Left ventricle myocardium inferior (tissue), 1 donor: ENCODE data around the gene TSHZ2. TPM values are rescaled to one million over a fixed set of nuclear protein-coding genes. Genes with fewer than 3 reads are reported as not detected.

ENCODE experiments used
- DNase-seq: peaks from one replicate; pipeline ENCODE4 v3.0.0-alpha.2; 2020
- H3K27ac ChIP-seq: fragments of 200-600 bp; replicated peaks from 2 replicates; pipeline ENCODE4 v1.8.0; 2021
- H3K27me3 ChIP-seq: fragments of 200-600 bp; 2 replicates; pipeline ENCODE4 v1.8.0; 2021; ENCODE audit warnings: low read depth
- H3K36me3 ChIP-seq: fragments of 200-600 bp; 2 replicates; pipeline ENCODE4 v1.8.0; 2021
- H3K4me1 ChIP-seq: fragments of 200-600 bp; 2 replicates; pipeline ENCODE4 v1.8.0; 2021
- H3K4me3 ChIP-seq: fragments of 200-600 bp; 2 replicates; pipeline ENCODE4 v1.8.0; 2021; ENCODE audit warnings: mild to moderate bottlenecking, moderate library complexity
- H3K9me3 ChIP-seq: fragments of 200-600 bp; replicated peaks from 2 replicates; pipeline ENCODE4 v1.8.0; 2021
- CTCF ChIP-seq: fragments of 200-600 bp; IDR thresholded peaks from 2 replicates; pipeline ENCODE4 v1.8.0; 2021; ENCODE audit warnings: antibody characterized with exemption, mild to moderate bottlenecking, borderline replicate concordance
- intact Hi-C: fragments of 100-400 bp; cut with micrococcal nuclease; formaldehyde crosslinking; loops from one replicate; pipeline ENCODE4 v1.11.0; 2022
- total RNA-seq: library from RNA; stranded (reverse); fragmentation: NEBNext Ultra II Directional; extraction: Animal tissue kit (Norgen Biotek cat#: 25700); gene quantifications from one replicate; pipeline ENCODE4 v1.2.1, GENCODE V29; 2021
- donor health status: DM: no; HTN: yes; CAD: no; lungs with severe emphysema.

Gene TSHZ2
- total RNA-seq, 1 donor from 2014 or later = 3.1 TPM

GRCh38 chr20:53349730-53350129, 377.6 kb downstream of the TSHZ2 start:
- Histone ChIP-seq H3K27ac (no peak overlapping the region), H3K27me3 (peaks cover 7% of the 10 kb centered on the region), H3K4me1 (no peaks in the 10 kb centered on the region), H3K9me3 (peaks cover 18% of the 10 kb centered on the region), H3K36me3 (no peaks in the 10 kb centered on the region), H3K4me3 (no peak overlapping the region)
- intact Hi-C loops = no loop called here
- no peak for DNase-seq
- no peak for TF ChIP-seq CTCF

GRCh38 chr20:53352727-53353440, 380.7 kb downstream of the TSHZ2 start:
- intact Hi-C loops = no loop called here

GRCh38 chr20:53354314-53354713, 382.2 kb downstream of the TSHZ2 start:
- Histone ChIP-seq H3K4me3 (no peak overlapping the region), H3K27ac (no peak overlapping the region), H3K9me3 (peaks cover 39% of the 10 kb centered on the region), H3K27me3 (no peaks in the 10 kb centered on the region), H3K36me3 (peaks cover 5% of the 10 kb centered on the region), H3K4me1 (no peaks in the 10 kb centered on the region)
- no peak for DNase-seq
- no peak for TF ChIP-seq CTCF
- intact Hi-C loops = no loop called here

More at GRCh38 chr20:53352727-53353440, 380.7 kb downstream of the TSHZ2 start:
- H3K36me3 ChIP-seq = peaks cover 5% of the 10 kb centered on the region
- H3K4me1 ChIP-seq = no peaks in the 10 kb centered on the region
- DNase-seq = no peak
- peaks cover 39% of the 10 kb centered on the region for H3K9me3 ChIP-seq
- H3K27ac ChIP-seq = no peak overlapping the region
- TF ChIP-seq CTCF = no peak
- no peak overlapping the region for H3K4me3 ChIP-seq
- no peaks in the 10 kb centered on the region for H3K27me3 ChIP-seq

GRCh38 chr20:53355790-53356189, 383.6 kb downstream of the TSHZ2 start:
- intact Hi-C loops = no loop called here
- Histone ChIP-seq H3K27ac (no peak overlapping the region), H3K4me1 (no peaks in the 10 kb centered on the region), H3K27me3 (no peaks in the 10 kb centered on the region), H3K36me3 (peaks cover 5% of the 10 kb centered on the region), H3K4me3 (no peak overlapping the region), H3K9me3 (peaks cover 29% of the 10 kb centered on the region)
- no peak for TF ChIP-seq CTCF
- DNase-seq = no peak

GRCh38 chr20:53359425-53359824, 387.3 kb downstream of the TSHZ2 start:
- H3K36me3 ChIP-seq = peaks cover 5% of the 10 kb centered on the region
- no peak overlapping the region for H3K27ac ChIP-seq
- H3K9me3 ChIP-seq = peaks cover 24% of the 10 kb centered on the region
- H3K4me3 ChIP-seq = no peak overlapping the region
- no peaks in the 10 kb centered on the region for H3K4me1 ChIP-seq
- no peak for DNase-seq
- no peaks in the 10 kb centered on the region for H3K27me3 ChIP-seq
- intact Hi-C loops = no loop called here
- no peak for TF ChIP-seq CTCF
